Fibroblast of lung (primary cell): ENCODE measurements around the gene TMEM127.

Experiments
- CTCF ChIP-seq, 2 donors: IDR thresholded peaks in 1 of 2; conservative IDR thresholded peaks in 1 of 2; 1 replicate in 1 of 2; 2 replicates in 1 of 2; pipeline ENCODE4 v1.5.1; 2011 to 2012; ENCODE audit warnings: low read length in 2 of 2, control low read depth in 1 of 2, inconsistent platforms in 1 of 2, low read depth in 1 of 2, mild to moderate bottlenecking in 1 of 2
- EZH2 ChIP-seq: IDR thresholded peaks from 2 replicates; pipeline ENCODE4 v1.5.1; 2012; ENCODE audit warnings: low read length, control low read depth, mild to moderate bottlenecking; ENCODE audit errors: missing control alignments

- no peak for TF ChIP-seq CTCF (conservative IDR thresholded peaks at IDR 0.05 in 1 of 2, IDR thresholded peaks at IDR 0.05 in 1 of 2; ENCODE audit: low read depth in 1 of 2, low read length in 2 of 2)
- no peak for TF ChIP-seq EZH2
Observed at GRCh38 chr2:96296925-96297324, 31.1 kb upstream of the TMEM127 start.
